BE2C (cell line): ENCODE results near the gene TMEM108.

ENCODE experiments used
- DNase-seq: peaks from one replicate; pipeline ENCODE4 v3.0.0-alpha.2; 2020
- H3K27me3 ChIP-seq: fragments of 250-450 bp; sonication (Bioruptor Pico); 2 replicates; pipeline ENCODE4 v1.5.1; 2020; ENCODE audit warnings: mild to moderate bottlenecking
- H3K36me3 ChIP-seq: fragments of 250-450 bp; sonication (Bioruptor Pico); 2 replicates; pipeline ENCODE4 v1.5.1; 2020; ENCODE audit warnings: mild to moderate bottlenecking
- H3K4me1 ChIP-seq: fragments of 250-450 bp; sonication (Bioruptor Pico); 2 replicates; pipeline ENCODE4 v1.5.1; 2020
- H3K4me3 ChIP-seq: 2 replicates; pipeline ENCODE4 v1.5.1; 2011; ENCODE audit warnings: low read depth, low read length
- H3K9me3 ChIP-seq: fragments of 250-450 bp; sonication (Bioruptor Pico); 2 replicates; pipeline ENCODE4 v1.5.1; 2020
- CTCF ChIP-seq: IDR thresholded peaks from 2 replicates; pipeline ENCODE4 v1.5.1; 2012; ENCODE audit warnings: mild to moderate bottlenecking, low read depth, low read length

Gene TMEM108

DNA sequence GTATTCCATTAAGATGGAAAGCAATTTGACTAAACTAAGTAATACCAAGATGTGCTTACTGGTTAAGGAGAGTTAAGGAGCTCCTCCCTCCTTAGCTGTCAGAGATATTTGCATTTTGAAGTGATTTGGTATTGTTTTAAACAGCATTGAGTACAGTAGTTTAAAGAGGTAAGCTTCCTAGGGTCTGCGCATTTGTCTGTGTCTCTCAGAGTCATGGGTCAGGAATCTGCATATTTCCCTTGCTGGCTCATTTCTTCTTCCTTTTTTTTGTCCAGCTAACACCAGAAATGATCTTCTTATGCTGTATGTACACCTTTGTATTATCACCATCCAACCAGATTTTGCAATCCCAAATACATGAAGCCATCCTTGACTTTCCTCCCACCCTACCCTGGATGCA, 198.7 kb downstream of the TMEM108 start:
- Histone ChIP-seq H3K27me3 (no peaks in the 10 kb centered on the region), H3K36me3 (peaks cover 16% of the 10 kb centered on the region), H3K9me3 (no peaks in the 10 kb centered on the region; the same call in 1 of the 2 replicates), H3K4me3 (no peak overlapping the region), H3K4me1 (peaks cover 31% of the 10 kb centered on the region)
- no peak for DNase-seq
- TF ChIP-seq CTCF: no peak

- Histone ChIP-seq H3K4me3 (no peak overlapping the region), H3K27me3 (no peaks in the 10 kb centered on the region), H3K36me3 (peaks cover 11% of the 10 kb centered on the region), H3K9me3 (no peaks in the 10 kb centered on the region; the same call in 1 of the 2 replicates), H3K4me1 (peaks cover 31% of the 10 kb centered on the region)
- no peak for TF ChIP-seq CTCF
- DNase-seq: peak; percentile 77
Measured at GRCh38 chr3:133237380-133237779, 199.2 kb downstream of the TMEM108 start.

- DNase-seq: no peak
- H3K9me3 ChIP-seq: no peaks in the 10 kb centered on the region; the same call in 1 of the 2 replicates
- H3K36me3 ChIP-seq: peaks cover 8% of the 10 kb centered on the region
- no peak overlapping the region for H3K4me3 ChIP-seq
- no peak for TF ChIP-seq CTCF
- no peaks in the 10 kb centered on the region for H3K27me3 ChIP-seq
- peaks cover 31% of the 10 kb centered on the region for H3K4me1 ChIP-seq
Measured at GRCh38 chr3:133238015-133238414, 199.8 kb downstream of the TMEM108 start.

- peak; percentile 70 for DNase-seq
- TF ChIP-seq CTCF: no peak
Measured at GRCh38 chr3:133246119-133246518, 207.9 kb downstream of the TMEM108 start.

DNA sequence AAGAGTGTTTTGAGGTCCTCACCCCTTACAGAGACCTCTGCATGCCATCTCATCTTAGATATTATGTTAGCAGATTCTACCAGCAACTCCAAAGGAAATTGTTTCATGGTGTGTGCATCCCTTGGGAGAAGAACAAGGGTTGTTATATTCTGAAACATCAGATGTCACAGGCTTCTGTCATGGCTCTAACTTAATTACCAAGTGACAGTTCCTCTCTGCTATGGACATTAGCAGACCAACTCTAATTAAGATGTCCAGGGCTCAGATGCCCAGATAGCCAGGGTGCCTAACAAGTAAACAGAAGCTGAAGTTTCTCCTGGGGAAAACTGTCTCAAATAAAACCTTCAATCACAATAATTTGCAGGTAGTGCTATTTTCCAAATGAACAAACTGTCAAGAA, 208.6 kb downstream of the TMEM108 start:
- Histone ChIP-seq H3K36me3 (peaks cover 4% of the 10 kb centered on the region), H3K9me3 (no peaks in the 10 kb centered on the region), H3K27me3 (no peaks in the 10 kb centered on the region), H3K4me1 (peaks cover 53% of the 10 kb centered on the region), H3K4me3 (peak overlapping the region; percentile 2; the same call in 1 of the 2 replicates)
- peak; percentile 84 for DNase-seq
- TF ChIP-seq CTCF: no peak

More at GRCh38 chr3:133246119-133246518, 207.9 kb downstream of the TMEM108 start:
- Histone ChIP-seq H3K4me1 (peaks cover 48% of the 10 kb centered on the region), H3K36me3 (peaks cover 4% of the 10 kb centered on the region), H3K9me3 (no peaks in the 10 kb centered on the region), H3K4me3 (no peak overlapping the region), H3K27me3 (no peaks in the 10 kb centered on the region)

DNA sequence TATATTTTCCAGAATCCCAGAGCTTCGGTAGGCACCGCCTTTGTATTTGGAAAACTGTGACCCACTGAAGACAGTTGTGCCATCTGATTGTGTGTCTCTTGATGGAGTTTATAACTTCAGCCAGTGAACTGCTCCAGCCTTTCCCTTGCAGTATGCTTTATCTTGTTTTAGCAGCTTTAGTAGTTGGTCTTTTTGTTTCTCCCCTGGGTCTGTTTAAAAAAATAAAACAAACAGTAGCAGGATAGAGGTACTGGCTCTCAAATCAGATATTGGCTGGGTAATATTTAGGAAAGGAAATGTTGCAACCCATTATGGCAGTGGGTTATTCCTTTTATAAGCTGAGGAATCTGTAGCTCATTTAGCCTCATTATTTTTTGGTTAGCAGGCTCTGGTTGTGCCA, 210.2 kb downstream of the TMEM108 start:
- H3K9me3 ChIP-seq: no peaks in the 10 kb centered on the region
- H3K27me3 ChIP-seq: no peaks in the 10 kb centered on the region
- no peak for TF ChIP-seq CTCF
- DNase-seq: no peak
- H3K36me3 ChIP-seq: peaks cover 4% of the 10 kb centered on the region
- no peak overlapping the region for H3K4me3 ChIP-seq
- H3K4me1 ChIP-seq: peaks cover 57% of the 10 kb centered on the region
